GM12873 (cell line): Measurements from ENCODE around the gene TBC1D22A.

Experiments
- CTCF ChIP-seq: IDR thresholded peaks from 2 replicates; pipeline ENCODE4 v1.5.1; 2012; ENCODE audit warnings: low read depth, mild to moderate bottlenecking, moderate library complexity, low read length, control low read depth; ENCODE audit not compliant: insufficient read depth; ENCODE audit errors: missing control alignments

TBC1D22A gene

GRCh38 chr22:47149976-47150375 lies 387.5 kb downstream of the TBC1D22A start:
- TF ChIP-seq CTCF = no peak

- TF ChIP-seq CTCF = no peak
Measured at GRCh38 chr22:47150426-47150825, 388.0 kb downstream of the TBC1D22A start.

GRCh38 chr22:47151064-47151463 lies 388.6 kb downstream of the TBC1D22A start:
- TF ChIP-seq CTCF = no peak

- no peak for TF ChIP-seq CTCF
Measured at GRCh38 chr22:47151490-47151889, 389.0 kb downstream of the TBC1D22A start.

- TF ChIP-seq CTCF = no peak
Measured at GRCh38 chr22:47152236-47152635, 389.8 kb downstream of the TBC1D22A start.

- TF ChIP-seq CTCF = no peak
Measured at GRCh38 chr22:47152938-47153337, 390.5 kb downstream of the TBC1D22A start.

GRCh38 chr22:47153854-47154525 lies 391.5 kb downstream of the TBC1D22A start:
- TF ChIP-seq CTCF = no peak
